OCI-LY1 (cell line): Measurements from ENCODE around the gene DIP2B.

Experiments used
- H2AFZ ChIP-seq: fragments of 200-600 bp; sonication (generic), shearing (Covaris generic); 2 replicates; pipeline ENCODE4 v1.6.0; 2014; ENCODE audit warnings: antibody characterized with exemption, mild to moderate bottlenecking, low read length
- H3F3A ChIP-seq: fragments of 200-600 bp; sonication (generic), shearing (Covaris generic); 2 replicates; pipeline ENCODE4 v1.6.0; 2014; ENCODE audit warnings: mild to moderate bottlenecking, antibody characterized with exemption, low read length, moderate library complexity; ENCODE audit not compliant: insufficient read depth
- H3K27ac ChIP-seq: fragments of 200-600 bp; sonication (generic); 2 replicates; pipeline ENCODE4 v1.5.1; 2014; ENCODE audit warnings: low read length, mixed run types, mild to moderate bottlenecking, low read depth; ENCODE audit not compliant: poor library complexity, severe bottlenecking
- H3K27me3 ChIP-seq: fragments of 200-600 bp; sonication (generic); 2 replicates; pipeline ENCODE4 v1.6.0; 2014; ENCODE audit warnings: antibody characterized with exemption, mild to moderate bottlenecking, low read length, moderate library complexity; ENCODE audit not compliant: insufficient read depth
- H3K36me3 ChIP-seq: fragments of 200-600 bp; sonication (generic); 2 replicates; pipeline ENCODE4 v1.6.1; 2014; ENCODE audit warnings: mild to moderate bottlenecking, antibody characterized with exemption, low read length, moderate library complexity, mixed read lengths; ENCODE audit not compliant: insufficient read depth
- H3K4me1 ChIP-seq: fragments of 200-600 bp; sonication (generic); 2 replicates; pipeline ENCODE4 v1.5.1; 2014; ENCODE audit warnings: mild to moderate bottlenecking, low read length, moderate library complexity; ENCODE audit not compliant: insufficient read depth, severe bottlenecking
- H3K4me2 ChIP-seq: fragments of 200-600 bp; sonication (generic), shearing (Covaris generic); 2 replicates; pipeline ENCODE4 v1.6.1; 2014; ENCODE audit warnings: low read length
- H3K4me3 ChIP-seq: fragments of 200-600 bp; sonication (generic); 2 replicates; pipeline ENCODE4 v1.5.1; 2014; ENCODE audit warnings: low read length, low read depth, mild to moderate bottlenecking, mixed read lengths; ENCODE audit not compliant: poor library complexity, severe bottlenecking
- H3K79me2 ChIP-seq: fragments of 200-600 bp; shearing (Covaris generic); 2 replicates; pipeline ENCODE4 v1.6.1; 2016; ENCODE audit warnings: mixed run types, low read length, mixed read lengths; ENCODE audit not compliant: insufficient read depth
- H3K9ac ChIP-seq: fragments of 200-600 bp; sonication (generic), shearing (Covaris generic); 2 replicates; pipeline ENCODE4 v1.6.1; 2014; ENCODE audit warnings: mild to moderate bottlenecking, low read length, mixed read lengths
- H3K9me2 ChIP-seq: fragments of 200-600 bp; sonication (generic), shearing (Covaris generic); 2 replicates; pipeline ENCODE4 v1.6.1; 2014; ENCODE audit warnings: low read depth, mild to moderate bottlenecking, low read length, mixed read lengths
- H3K9me3 ChIP-seq: fragments of 200-600 bp; shearing (Covaris generic); 2 replicates; pipeline ENCODE4 v1.6.1; 2014; ENCODE audit warnings: low read length, mixed read lengths
- H4K20me1 ChIP-seq: fragments of 200-600 bp; sonication (generic), shearing (Covaris generic); 2 replicates; pipeline ENCODE4 v1.6.0; 2016; ENCODE audit warnings: mild to moderate bottlenecking, low read length; ENCODE audit not compliant: insufficient read depth
- CTCF ChIP-seq: fragments of 200-600 bp; sonication (generic), shearing (Covaris generic); IDR thresholded peaks from 2 replicates; pipeline ENCODE4 v1.5.1; 2017; ENCODE audit warnings: mild to moderate bottlenecking, antibody characterized with exemption, low read length, moderate library complexity, mixed read lengths
- EZH2 ChIP-seq: fragments of 200-600 bp; sonication (generic), shearing (Covaris generic); IDR thresholded peaks from 2 replicates; pipeline ENCODE4 v1.8.0; 2017; ENCODE audit warnings: borderline replicate concordance, mixed run types, mild to moderate bottlenecking, antibody characterized with exemption, low read length, moderate library complexity, mixed read lengths

The DIP2B gene

GRCh38 chr12:50790081-50790480, 285.3 kb downstream of the DIP2B start:
- Histone ChIP-seq H3K4me2 (no peak overlapping the region), H3K79me2 (no peaks in the 10 kb centered on the region; the same call in 1 of the 2 replicates)
- TF ChIP-seq CTCF (no peak), EZH2 (no peak)

More at GRCh38 chr12:50790081-50790480, 285.3 kb downstream of the DIP2B start:
- H3K27ac ChIP-seq, result no peak overlapping the region
- H3K9ac ChIP-seq, result no peak overlapping the region
- no peak overlapping the region for H3K4me3 ChIP-seq
- 0 out of 2 replicates have a peak, but pooled peaks cover 11% of the 10 kb centered on the region for H3K9me3 ChIP-seq
- H3K36me3 ChIP-seq, result peaks cover 30% of the 10 kb centered on the region
- H3K4me1 ChIP-seq, result no peaks in the 10 kb centered on the region
- H3F3A ChIP-seq, result no peaks in the 10 kb centered on the region
- H4K20me1 ChIP-seq, result no peaks in the 10 kb centered on the region
- no peaks in the 10 kb centered on the region for H3K9me2 ChIP-seq
- H3K27me3 ChIP-seq, result no peaks in the 10 kb centered on the region
- H2AFZ ChIP-seq, result no peak overlapping the region
